Endothelial cell of umbilical vein (primary cell): Measurements from ENCODE around the gene LRR1. TPM values are rescaled to one million over a fixed set of nuclear protein-coding genes. Genes with fewer than 3 reads are reported as not detected.

ENCODE experiments used
- BruUV-seq: library from RNA; stranded (reverse); fragments of 400-500 nt; replicated peaks from 2 replicates; lab custom pipeline; 2021; lab: Mats Ljungman, UMichigan
- CTCF ChIA-PET: fragments of 300-600, 350-600 bp; sonication (Branson Sonifier 250); formaldehyde crosslinking; loops from one replicate; lab custom pipeline; 2021; ENCODE audit warnings: antibody characterized with exemption, inconsistent platforms; lab: Charles Lee
- POLR2A ChIA-PET: fragments of 300-600, 350-600 bp; sonication (Branson Sonifier 250); formaldehyde crosslinking; loops from one replicate; lab custom pipeline; 2021; ENCODE audit warnings: antibody characterized with exemption, inconsistent platforms; lab: Charles Lee
- DNase-seq: peaks from one replicate; pipeline ENCODE4 v3.0.0-alpha.2; 2011; ENCODE audit warnings: low read depth, low spot score
- FAIRE-seq: peaks from 2 replicates; lab custom pipeline; 2011; peaks lifted over from hg19 to GRCh38; lab: Jason Lieb, UNC
- H2AFZ ChIP-seq: 2 replicates; pipeline ENCODE4 v1.6.0; 2012; ENCODE audit warnings: low read depth, low read length, control low read depth, inconsistent platforms
- H3K27ac ChIP-seq: 2 replicates; pipeline ENCODE4 v1.5.1; 2011; ENCODE audit warnings: low read depth, mild to moderate bottlenecking, control low read depth, low read length, moderate library complexity; ENCODE audit not compliant: insufficient read depth
- H3K27me3 ChIP-seq, 2 experiments: 2 replicates each; pipeline versions ENCODE4 v1.6.0 to v1.6.1; 2011; ENCODE audit warnings: low read length in 2 of 2, mixed read lengths in 1 of 2; ENCODE audit not compliant: control insufficient read depth in 2 of 2, insufficient read depth in 2 of 2
- H3K36me3 ChIP-seq, 2 experiments: 2 replicates in 1 of 2; 3 replicates in 1 of 2; pipeline ENCODE4 v1.5.1; 2011; ENCODE audit warnings: low read length in 2 of 2, mild to moderate bottlenecking in 1 of 2, moderate library complexity in 1 of 2; ENCODE audit not compliant: control insufficient read depth in 2 of 2, insufficient read depth in 2 of 2; ENCODE audit errors: extremely low read depth in 1 of 2
- H3K4me1 ChIP-seq: 3 replicates; pipeline ENCODE4 v1.5.1; 2011; ENCODE audit warnings: mild to moderate bottlenecking, low read length; ENCODE audit not compliant: control insufficient read depth, insufficient read depth; ENCODE audit errors: extremely low read depth
- H3K4me2 ChIP-seq: 2 replicates; pipeline ENCODE4 v1.6.1; 2011; ENCODE audit warnings: low read length, control low read depth, mixed read lengths; ENCODE audit not compliant: insufficient read depth
- H3K4me3 ChIP-seq, 3 experiments: fragments of 200-600 bp in 1 of 3; sonication (generic), shearing (Covaris generic) in 1 of 3; replicated peaks in 1 of 3; 2 replicates each; pipeline ENCODE4 v1.5.1; 2011 to 2016; ENCODE audit warnings: control low read depth in 3 of 3, low read length in 3 of 3, mild to moderate bottlenecking in 2 of 3, inconsistent platforms in 1 of 3, low read depth in 1 of 3, moderate library complexity in 1 of 3; ENCODE audit not compliant: insufficient read depth in 1 of 3
- H3K79me2 ChIP-seq: 2 replicates; pipeline ENCODE4 v1.6.0; 2012; ENCODE audit warnings: low read length, inconsistent platforms; ENCODE audit not compliant: control insufficient read depth, insufficient read depth
- H3K9ac ChIP-seq: replicated peaks from 2 replicates; pipeline ENCODE3; 2011; ENCODE audit warnings: low read length, control low read depth; ENCODE audit not compliant: insufficient read depth; ENCODE audit errors: extremely low read depth
- H3K9me1 ChIP-seq: replicated peaks from 3 replicates; pipeline ENCODE4 v1.6.0; 2011; ENCODE audit warnings: mild to moderate bottlenecking, low read length; ENCODE audit not compliant: control insufficient read depth, insufficient read depth; ENCODE audit errors: extremely low read depth
- H3K9me3 ChIP-seq: replicated peaks from 2 replicates; pipeline ENCODE4 v1.5.1; 2012; ENCODE audit warnings: low read length, inconsistent platforms; ENCODE audit not compliant: control insufficient read depth, insufficient read depth
- H4K20me1 ChIP-seq: replicated peaks from 2 replicates; pipeline ENCODE3; 2011; ENCODE audit warnings: mild to moderate bottlenecking, low read length; ENCODE audit not compliant: control insufficient read depth, insufficient read depth; ENCODE audit errors: extremely low read depth
- CTCF ChIP-seq, 2 donors: IDR thresholded peaks; 1 replicate in 1 of 2; 2 replicates in 1 of 2; pipeline ENCODE4 v1.5.1; 2011; ENCODE audit warnings: low read length in 2 of 2, mild to moderate bottlenecking in 2 of 2, moderate library complexity in 2 of 2, control low read depth in 1 of 2, inconsistent platforms in 1 of 2, low read depth in 1 of 2; ENCODE audit not compliant: insufficient read depth in 1 of 2; ENCODE audit errors: extremely low read depth in 1 of 2
- EZH2 ChIP-seq: IDR thresholded peaks from 2 replicates; pipeline ENCODE4 v1.6.1; 2012; ENCODE audit warnings: borderline replicate concordance, low read depth, mild to moderate bottlenecking, moderate library complexity, low read length, inconsistent platforms; ENCODE audit not compliant: severe bottlenecking
- GATA2 ChIP-seq: IDR thresholded peaks from 2 replicates; pipeline ENCODE4 v1.7.0; 2011; ENCODE audit warnings: low read depth, mild to moderate bottlenecking, moderate library complexity, mixed read lengths, low read length; ENCODE audit not compliant: insufficient read length, insufficient read depth
- JUN ChIP-seq: IDR thresholded peaks from 2 replicates; pipeline ENCODE4 v1.6.1; 2011; ENCODE audit warnings: borderline replicate concordance, low read depth; ENCODE audit not compliant: insufficient read length, insufficient read depth
- MAX ChIP-seq: IDR thresholded peaks from 2 replicates; pipeline ENCODE4 v1.6.1; 2011; ENCODE audit not compliant: insufficient read depth, insufficient read length
- MYC ChIP-seq: IDR thresholded peaks from one replicate; pipeline ENCODE4 v1.6.1; 2011; ENCODE audit warnings: mild to moderate bottlenecking, low read depth, low read length
- POLR2A ChIP-seq: IDR thresholded peaks from 2 replicates; pipeline ENCODE4 v1.6.1; 2012; ENCODE audit warnings: low read depth, mild to moderate bottlenecking, control low read depth, low read length
- POLR2AphosphoS5 ChIP-seq: IDR thresholded peaks from 2 replicates; pipeline ENCODE4 v1.6.1; 2012; ENCODE audit warnings: low read depth, mild to moderate bottlenecking, control low read depth, low read length, moderate library complexity; ENCODE audit not compliant: insufficient read depth
- dilution Hi-C: fragments of 300-500 bp; cut with MboI; formaldehyde crosslinking; loops from one replicate; pipeline ENCODE4 v1.15.0; 2019; ENCODE audit warnings: low sequenced_read_pairs; ENCODE audit not compliant: extremely low pct_ligation_motif_present
- intact Hi-C: fragments of 100-400 bp; cut with micrococcal nuclease; formaldehyde crosslinking; loops from one replicate; pipeline ENCODE4 v1.10.0; 2022
- polyA plus RNA-seq, 4 experiments: library from polyadenylated mRNA; depleted of rRNA in 3 of 4; stranded (reverse) in 3 of 4; unstranded in 1 of 4; fragments of >200 nt; gene quantifications; 2 replicates each; pipeline versions ENCODE4 v1.2.1 to v1.2.3, GENCODE V29; 2011 to 2012; ENCODE audit warnings: missing spikeins in 1 of 4
- total RNA-seq: library from RNA; stranded (reverse); gene quantifications from 2 replicates; pipeline ENCODE4 v1.2.3, GENCODE V29; 2021

Gene LRR1
- total and polyA plus RNA-seq, 2 donors (not counting 3 experiments of a cell fraction or from before 2014, with no cell fraction given), result 17.7 to 30.9 TPM

GRCh38 chr14:49581209-49582112, 17.3 kb upstream of the LRR1 start:
- Histone ChIP-seq H3K27me3 (no peaks in the 10 kb centered on the region), H3K9ac (no peak overlapping the region), H3K9me3 (no peaks in the 10 kb centered on the region), H3K4me2 (no peak overlapping the region), H3K36me3 (peaks cover 8 to 12% of the 10 kb centered on the region in 2 experiments), H3K4me3 (no peak overlapping the region), H2AFZ (no peak overlapping the region), H3K9me1 (no peaks in the 10 kb centered on the region), H3K4me1 (peaks cover 10% of the 10 kb centered on the region), H4K20me1 (peaks cover 5% of the 10 kb centered on the region), H3K79me2 (peaks cover 61% of the 10 kb centered on the region), H3K27ac (no peak overlapping the region)
- no TSS peak for BruUV-seq
- no peak for FAIRE-seq
- DNase-seq, result no peak
- intact Hi-C loops (no loop called here), dilution Hi-C loops (no loop called here)
- ChIA-PET POLR2A (interaction anchor here (0.7 kb wide), 2 partner anchors 30 to 119 kb away, joined by 3 to 6 read pairs; no protein-coding TSS in a partner anchor), CTCF (interaction anchor here (1.3 kb wide), 1 partner anchor 120 kb away, joined by 4 read pairs; no protein-coding TSS in a partner anchor)
- no peak for TF ChIP-seq GATA2
- peak; percentile 28 for TF ChIP-seq POLR2AphosphoS5
- no peak for TF ChIP-seq JUN
- no peak for TF ChIP-seq MYC
- TF ChIP-seq EZH2, result no peak
- no peak for TF ChIP-seq CTCF (IDR thresholded peaks at IDR 0.05; ENCODE audit: extremely low read depth in 1 of 2, insufficient read depth in 1 of 2, low read depth in 1 of 2, low read length in 2 of 2)
- TF ChIP-seq POLR2A, result no peak
- TF ChIP-seq MAX, result no peak
